Measurements from ENCODE around the gene RILPL2. TPM values are rescaled to one million over a fixed set of nuclear protein-coding genes. Genes with fewer than 3 reads are reported as not detected.
A peak's percentile ranks its signal among the peaks of the same experiment; 100 is the strongest.
"Not testable (repeated sequence)": the region's sequence is repeated elsewhere in the genome, so short reads cannot be mapped to it uniquely, and the experiment has no call there.

RILPL2 gene
- total and polyA plus RNA-seq, 12 donors: 1.1 to 6.6 (median 4.3) TPM

- Histone ChIP-seq H3K27ac (no peak overlapping the region), H3K27me3 (no peaks in the 10 kb centered on the region), H3K4me3 (no peak overlapping the region), H3K36me3 (replicated peaks in 1 of 2) (no peaks in the 10 kb centered on the region), H3K9me3 (replicated peaks in 1 of 3) (no peaks in the 10 kb centered on the region), H3K4me1 (replicated peaks in 1 of 2) (peaks cover 5 to 13% of the 10 kb centered on the region in 2 donors)
- intact Hi-C loops (cut with DNase I): no loop called here
- DNase-seq: no peak
- TF ChIP-seq CTCF (IDR thresholded peaks at IDR 0.05): no peak
- no peak for TF ChIP-seq POLR2A (IDR thresholded peaks at IDR 0.05)
- WGBS, 4 donors: 90 to 95% (median 93%) methylated on average over 11 to 14 of the region's 14 CpGs
These were observed 53.8 kb downstream of the RILPL2 start for GRCh38 chr12:123382684-123383083.

GRCh38 chr12:123379391-123379790, 57.1 kb downstream of the RILPL2 start:
- 68 to 88% (median 87%) methylated on average over 3 to 5 of the region's 5 CpGs for WGBS, 4 donors
- TF ChIP-seq CTCF (IDR thresholded peaks at IDR 0.05) (no peak), POLR2A (IDR thresholded peaks at IDR 0.05) (no peak)
- intact Hi-C loops (cut with DNase I): no loop called here
- Histone ChIP-seq H3K4me3 (no peak overlapping the region), H3K4me1 (replicated peaks in 1 of 2) (peaks cover under 1 to 5% of the 10 kb centered on the region in 2 donors), H3K27me3 (no peaks in the 10 kb centered on the region), H3K9me3 (replicated peaks in 1 of 3) (no peaks in the 10 kb centered on the region), H3K27ac (no peak overlapping the region), H3K36me3 (replicated peaks in 1 of 2) (no peaks in the 10 kb centered on the region)
- no peak for DNase-seq

- H3K4me3 ChIP-seq; H3K9me3 ChIP-seq (replicated peaks in 1 of 3); intact Hi-C loops (cut with DNase I); H3K36me3 ChIP-seq (replicated peaks in 1 of 2); H3K27ac ChIP-seq; H3K4me1 ChIP-seq (replicated peaks in 1 of 2); H3K27me3 ChIP-seq: not testable (repeated sequence)
- 33 to 53% (median 42%) methylated on average over 3 to 5 of the region's 5 CpGs for WGBS, 4 donors
- peak in 1 of 7 donors; percentile 2 for DNase-seq
These were observed 64.1 kb downstream of the RILPL2 start for GRCh38 chr12:123372415-123372814.

- H3K36me3 ChIP-seq (replicated peaks in 1 of 2); H3K27ac ChIP-seq; H3K4me3 ChIP-seq; H3K27me3 ChIP-seq; H3K9me3 ChIP-seq (replicated peaks in 1 of 3); H3K4me1 ChIP-seq (replicated peaks in 1 of 2); intact Hi-C loops (cut with DNase I): not testable (repeated sequence)
- DNase-seq: peak in 1 of 7 donors; percentile 8
- WGBS, 4 donors: 91 to 94% (median 92%) methylated on average over 27 to 48 of the region's 48 CpGs
These were observed 64.7 kb downstream of the RILPL2 start for GRCh38 chr12:123371667-123372368.

GRCh38 chr12:123369229-123369628, 67.3 kb downstream of the RILPL2 start:
- H3K4me3 ChIP-seq: no peak overlapping the region
- H3K36me3 ChIP-seq (replicated peaks in 1 of 2): no peaks in the 10 kb centered on the region
- H3K4me1 ChIP-seq (replicated peaks in 1 of 2): peaks cover 0 to 6% of the 10 kb centered on the region in 2 donors
- TF ChIP-seq CTCF (IDR thresholded peaks at IDR 0.05): no peak
- TF ChIP-seq POLR2A (IDR thresholded peaks at IDR 0.05): no peak
- H3K27ac ChIP-seq: no peak overlapping the region
- no peaks in the 10 kb centered on the region for H3K27me3 ChIP-seq
- peak in 1 of 7 donors; percentile 7 for DNase-seq
- 91 to 95% (median 94%) methylated on average over 4 to 5 of the region's 5 CpGs for WGBS, 4 donors
- intact Hi-C loops (cut with DNase I): no loop called here
- H3K9me3 ChIP-seq (replicated peaks in 1 of 3): no peaks in the 10 kb centered on the region

GRCh38 chr12:123368431-123368830, 68.1 kb downstream of the RILPL2 start:
- H3K27ac ChIP-seq; intact Hi-C loops (cut with DNase I): not testable (repeated sequence)

More at GRCh38 chr12:123368431-123368830, 68.1 kb downstream of the RILPL2 start:
- not testable (repeated sequence) for H3K27me3 ChIP-seq; H3K4me1 ChIP-seq (replicated peaks in 1 of 2); H3K9me3 ChIP-seq (replicated peaks in 1 of 3); H3K36me3 ChIP-seq (replicated peaks in 1 of 2); H3K4me3 ChIP-seq
- 78 to 91% (median 88%) methylated on average over 7 of the region's 7 CpGs for WGBS, 4 donors
- DNase-seq: peak in 1 of 7 donors; percentile 1
